Activated CD8-positive, alpha-beta T cell treated with anti-CD3 and anti-CD28 coated beads, Interleukin-2, amount 10 ng/mL, durations not matched to agents 7 days and 5 days (primary cell): ENCODE measurements around the gene LAD1. TPM values are rescaled to one million over a fixed set of nuclear protein-coding genes. Genes with fewer than 3 reads are reported as not detected.

ENCODE experiments used
- ATAC-seq: fragments of 150-1000 bp; cut with Tn5 transposase; one replicate; pipeline ENCODE4 v1.10.0; 2021; ENCODE audit warnings: moderate library complexity
- CTCF ChIA-PET: fragments of 350-600 bp; sonication (Branson Sonifier 250); formaldehyde crosslinking; loops from one replicate; lab custom pipeline; 2021; ENCODE audit warnings: antibody characterized with exemption; lab: Charles Lee
- POLR2A ChIA-PET: fragments of 350-600 bp; sonication (Branson Sonifier 250); formaldehyde crosslinking; loops from one replicate; lab custom pipeline; 2021; ENCODE audit warnings: antibody characterized with exemption; lab: Charles Lee
- DNase-seq: peaks from one replicate; pipeline ENCODE4 v3.0.0-alpha.2; 2020
- H3K27ac Mint-ChIP-seq: one replicate; pipeline ENCODE4 v1.8.0; 2021; ENCODE audit warnings: mild to moderate bottlenecking, mixed read lengths
- H3K27me3 Mint-ChIP-seq: one replicate; pipeline ENCODE4 v1.8.0; 2021; ENCODE audit warnings: low read depth, mixed read lengths
- H3K36me3 Mint-ChIP-seq: one replicate; pipeline ENCODE4 v1.8.0; 2021; ENCODE audit warnings: low read depth, mixed read lengths
- H3K4me1 Mint-ChIP-seq: one replicate; pipeline ENCODE4 v1.8.0; 2021; ENCODE audit warnings: low read depth, mixed read lengths
- H3K4me3 Mint-ChIP-seq: one replicate; pipeline ENCODE4 v1.8.0; 2021; ENCODE audit warnings: mild to moderate bottlenecking, mixed read lengths
- H3K9me3 Mint-ChIP-seq: one replicate; pipeline ENCODE4 v1.8.0; 2022; ENCODE audit warnings: mixed read lengths; ENCODE audit not compliant: insufficient read depth
- total RNA-seq, 2 experiments: library from RNA; stranded (reverse); gene quantifications; one replicate each; pipeline ENCODE4 v1.2.3, GENCODE V29; 2021

The LAD1 gene
- total RNA-seq, 2 experiments from 2014 or later, result not detected

DNA sequence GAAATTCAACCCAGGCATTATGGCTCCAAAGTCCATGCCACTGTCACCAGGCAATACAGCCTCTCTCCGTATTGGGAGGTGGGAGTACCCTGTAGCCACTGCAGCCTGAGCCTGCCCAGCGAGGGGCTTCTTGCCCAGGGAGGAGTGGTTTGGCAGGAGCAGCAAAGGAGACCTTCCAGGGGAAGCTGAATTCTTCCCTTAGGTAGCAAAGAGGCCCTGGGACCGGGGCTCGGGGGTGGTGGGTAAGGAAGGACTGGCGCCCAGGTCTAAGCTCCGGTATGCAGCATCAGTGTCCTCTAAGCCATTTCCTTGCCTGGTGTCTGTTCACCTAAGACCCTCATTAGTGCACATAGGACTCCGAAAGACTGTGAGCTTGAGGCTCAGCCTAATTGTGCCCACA, 38.6 kb downstream of the LAD1 start:
- H3K36me3 Mint-ChIP-seq, result no peaks in the 10 kb centered on the region
- CTCF ChIA-PET, result interaction anchor here (0.6 to 2.0 kb wide), 5 partner anchors 15 to 738 kb away, joined by 3 to 9 read pairs (median 3); no protein-coding TSS in a partner anchor
- H3K4me1 Mint-ChIP-seq, result no peaks in the 10 kb centered on the region
- POLR2A ChIA-PET, result no interaction called here
- H3K27ac Mint-ChIP-seq, result no peak overlapping the region
- DNase-seq (no peak), ATAC-seq (no peak)
- H3K27me3 Mint-ChIP-seq, result peaks cover 4% of the 10 kb centered on the region
- no peak overlapping the region for H3K4me3 Mint-ChIP-seq
- no peaks in the 10 kb centered on the region for H3K9me3 Mint-ChIP-seq

DNA sequence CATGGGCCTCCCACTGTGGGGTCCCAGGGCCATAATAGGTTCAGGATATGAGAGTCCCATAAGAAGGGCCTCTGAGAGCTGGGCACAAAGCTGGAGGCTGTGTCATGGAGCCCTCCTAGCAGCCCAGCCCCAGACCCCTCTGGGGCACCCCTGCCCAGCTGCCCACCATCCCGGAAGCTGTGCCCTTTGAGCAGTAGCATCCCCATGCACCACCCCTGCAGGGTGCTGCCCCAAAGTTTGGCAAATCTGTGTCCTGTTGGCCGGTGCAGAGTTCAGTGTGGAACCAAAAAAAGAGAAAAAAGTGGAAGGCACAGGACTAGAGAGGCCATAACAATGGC, 39.3 kb downstream of the LAD1 start:
- H3K27ac Mint-ChIP-seq, result no peak overlapping the region
- ATAC-seq, result no peak
- POLR2A ChIA-PET, result interaction anchor here (0.5 kb wide), 1 partner anchor 35 kb away, joined by 3 read pairs; no protein-coding TSS in a partner anchor

DNA sequence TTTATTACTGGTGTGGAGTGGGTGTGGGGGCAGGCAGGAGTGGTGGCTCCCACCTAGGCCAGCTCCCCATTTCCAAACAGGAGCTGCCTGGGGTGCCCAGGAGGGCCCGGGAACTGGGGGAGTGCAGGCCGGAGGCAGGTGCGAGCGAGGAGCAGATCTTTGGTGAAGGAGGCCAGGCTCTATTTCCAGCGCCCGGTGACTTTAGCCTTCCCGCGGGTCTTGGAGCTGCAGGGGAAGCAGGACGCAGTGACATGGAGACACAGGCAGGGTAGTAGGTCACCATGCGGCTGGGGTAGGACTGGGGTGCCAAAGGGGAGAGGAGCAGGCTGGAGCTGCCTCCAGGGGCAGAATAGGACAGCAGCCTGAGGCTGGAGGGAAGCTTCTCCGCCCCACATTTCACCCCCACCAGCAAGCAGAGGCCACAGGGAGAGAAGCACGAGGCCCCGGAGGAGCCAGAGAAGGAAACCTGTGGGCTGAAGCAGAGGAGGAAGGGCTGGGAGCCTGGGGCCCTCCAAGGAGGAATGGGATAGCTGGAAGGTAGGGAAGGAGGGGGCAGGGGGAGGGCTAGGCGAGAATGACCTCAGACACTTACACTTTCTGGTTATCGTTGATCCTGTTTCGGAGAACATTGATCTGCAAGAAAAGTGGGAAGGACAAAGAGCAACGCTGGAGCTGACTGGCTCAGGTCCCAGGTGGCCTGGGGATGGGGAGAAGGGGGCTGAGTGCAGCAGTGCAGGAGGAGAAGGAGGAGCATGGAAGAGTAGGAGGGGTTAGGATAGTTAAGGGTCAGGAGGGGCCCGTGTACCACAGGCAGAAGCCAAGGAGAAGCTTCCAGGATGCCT, 39.9 kb downstream of the LAD1 start:
- ATAC-seq (no peak), DNase-seq (no peak)
- ChIA-PET POLR2A (interaction anchor here (0.5 kb wide), 1 partner anchor 36 kb away, joined by 3 read pairs; no protein-coding TSS in a partner anchor), CTCF (interaction anchor here (0.7 to 2.0 kb wide), 2 partner anchors 76 to 105 kb away, joined by 3 to 9 read pairs; no protein-coding TSS in a partner anchor)
- Mint-ChIP-seq H3K36me3 (no peaks in the 10 kb centered on the region), H3K4me3 (no peak overlapping the region), H3K27ac (no peak overlapping the region), H3K27me3 (peaks cover 4% of the 10 kb centered on the region), H3K9me3 (no peaks in the 10 kb centered on the region), H3K4me1 (no peaks in the 10 kb centered on the region)

More for the DNA sequence above, 39.3 kb downstream of the LAD1 start:
- no peaks in the 10 kb centered on the region for H3K9me3 Mint-ChIP-seq
- H3K36me3 Mint-ChIP-seq, result no peaks in the 10 kb centered on the region
- no peaks in the 10 kb centered on the region for H3K4me1 Mint-ChIP-seq
- H3K4me3 Mint-ChIP-seq, result no peak overlapping the region
- DNase-seq, result no peak
- peaks cover 4% of the 10 kb centered on the region for H3K27me3 Mint-ChIP-seq
- CTCF ChIA-PET, result interaction anchor here (1.2 to 2.0 kb wide), 2 partner anchors 26 to 105 kb away, joined by 3 to 9 read pairs; no protein-coding TSS in a partner anchor

DNA sequence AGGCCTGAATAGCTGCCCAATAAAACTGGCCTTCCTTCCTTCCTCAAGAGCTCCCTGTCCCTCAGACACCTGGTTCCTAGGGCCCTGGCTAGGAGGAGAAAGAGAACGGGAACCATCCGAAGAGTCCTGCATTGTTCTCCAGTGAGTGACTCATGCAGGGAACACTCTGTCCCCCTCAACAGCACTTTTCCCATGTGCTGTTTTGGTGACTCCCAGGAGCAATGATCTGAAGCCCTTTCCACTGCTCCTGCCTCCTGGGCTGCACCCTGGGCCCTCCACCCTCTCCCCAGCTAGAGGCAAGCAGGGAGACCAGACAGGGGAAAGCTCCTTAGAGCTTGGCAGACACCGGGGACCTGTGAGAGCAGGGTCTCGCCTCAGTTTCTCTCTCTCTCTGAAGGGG, 40.5 kb downstream of the LAD1 start:
- Mint-ChIP-seq H3K9me3 (no peaks in the 10 kb centered on the region), H3K36me3 (no peaks in the 10 kb centered on the region), H3K27ac (no peak overlapping the region), H3K4me1 (no peaks in the 10 kb centered on the region), H3K27me3 (peaks cover 4% of the 10 kb centered on the region), H3K4me3 (no peak overlapping the region)
- DNase-seq, result no peak
- POLR2A ChIA-PET, result no interaction called here
- CTCF ChIA-PET, result interaction anchor here (0.7 kb wide), 2 partner anchors 76 to 104 kb away, joined by 3 read pairs; no protein-coding TSS in a partner anchor
- ATAC-seq, result no peak

GRCh38 chr1:201357636-201358348, 41.3 kb downstream of the LAD1 start:
- H3K4me3 Mint-ChIP-seq, result no peak overlapping the region
- no peaks in the 10 kb centered on the region for H3K36me3 Mint-ChIP-seq
- ChIA-PET CTCF (interaction anchor here (0.7 kb wide), 1 partner anchor 104 kb away, joined by 3 read pairs; no protein-coding TSS in a partner anchor), POLR2A (no interaction called here)
- DNase-seq (no peak), ATAC-seq (no peak)
- no peaks in the 10 kb centered on the region for H3K4me1 Mint-ChIP-seq
- no peaks in the 10 kb centered on the region for H3K9me3 Mint-ChIP-seq
- no peak overlapping the region for H3K27ac Mint-ChIP-seq
- peaks cover 4% of the 10 kb centered on the region for H3K27me3 Mint-ChIP-seq

DNA sequence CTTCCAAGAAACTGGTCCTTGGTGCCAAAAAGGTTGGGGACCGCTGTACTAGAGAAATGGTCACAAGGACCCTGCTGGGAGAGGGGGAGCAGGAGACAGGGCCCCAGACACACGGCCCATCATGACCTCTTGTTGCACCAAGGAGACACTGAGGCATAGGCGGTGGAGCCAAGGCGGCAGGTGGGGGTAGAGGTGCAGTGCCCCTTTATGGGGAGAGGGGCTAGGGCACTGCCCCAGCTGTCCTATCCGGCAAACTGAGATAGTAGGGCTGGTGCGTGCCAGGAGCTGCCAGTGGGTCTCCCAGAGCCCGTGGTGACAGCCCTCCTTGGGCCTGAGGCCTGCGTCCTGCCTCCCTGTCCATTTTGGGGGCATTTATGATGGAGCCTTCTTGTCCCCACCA, 41.9 kb downstream of the LAD1 start:
- CTCF ChIA-PET, result no interaction called here
- Mint-ChIP-seq H3K27me3 (peaks cover under 1% of the 10 kb centered on the region), H3K9me3 (no peaks in the 10 kb centered on the region), H3K4me3 (no peak overlapping the region), H3K36me3 (no peaks in the 10 kb centered on the region), H3K27ac (no peak overlapping the region), H3K4me1 (no peaks in the 10 kb centered on the region)
- POLR2A ChIA-PET, result no interaction called here
- no peak for ATAC-seq
- DNase-seq, result no peak

GRCh38 chr1:201356701-201357100, 42.4 kb downstream of the LAD1 start:
- Mint-ChIP-seq H3K36me3 (no peaks in the 10 kb centered on the region), H3K27me3 (no peaks in the 10 kb centered on the region), H3K9me3 (no peaks in the 10 kb centered on the region), H3K4me3 (no peak overlapping the region), H3K4me1 (no peaks in the 10 kb centered on the region), H3K27ac (no peak overlapping the region)
- ChIA-PET CTCF (no interaction called here), POLR2A (no interaction called here)
- no peak for DNase-seq
- ATAC-seq, result no peak

DNA sequence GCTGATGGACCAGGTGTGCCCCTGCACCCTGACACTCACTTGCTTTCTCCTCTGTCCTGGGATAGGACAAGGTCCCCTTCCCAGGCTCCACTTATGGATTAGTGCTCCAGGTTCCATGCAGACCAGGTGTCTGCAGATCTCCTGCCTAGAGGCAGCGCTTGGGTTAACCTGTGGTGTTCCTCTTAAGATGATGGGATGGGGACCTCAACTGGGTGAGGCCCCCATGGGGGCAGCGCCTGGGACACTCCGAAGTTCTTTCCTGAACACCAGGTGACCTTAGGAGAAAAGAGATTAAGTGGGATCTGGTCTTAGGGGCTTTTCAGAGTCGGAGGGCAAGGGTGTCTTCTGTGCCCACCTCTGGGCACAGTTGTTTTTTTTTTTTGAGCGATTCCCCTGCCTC, 42.9 kb downstream of the LAD1 start:
- Mint-ChIP-seq H3K27ac (no peak overlapping the region), H3K4me3 (no peak overlapping the region), H3K9me3 (no peaks in the 10 kb centered on the region), H3K4me1 (no peaks in the 10 kb centered on the region), H3K36me3 (no peaks in the 10 kb centered on the region), H3K27me3 (peaks cover 2% of the 10 kb centered on the region)
- no peak for DNase-seq
- ChIA-PET CTCF (no interaction called here), POLR2A (no interaction called here)
- no peak for ATAC-seq

DNA sequence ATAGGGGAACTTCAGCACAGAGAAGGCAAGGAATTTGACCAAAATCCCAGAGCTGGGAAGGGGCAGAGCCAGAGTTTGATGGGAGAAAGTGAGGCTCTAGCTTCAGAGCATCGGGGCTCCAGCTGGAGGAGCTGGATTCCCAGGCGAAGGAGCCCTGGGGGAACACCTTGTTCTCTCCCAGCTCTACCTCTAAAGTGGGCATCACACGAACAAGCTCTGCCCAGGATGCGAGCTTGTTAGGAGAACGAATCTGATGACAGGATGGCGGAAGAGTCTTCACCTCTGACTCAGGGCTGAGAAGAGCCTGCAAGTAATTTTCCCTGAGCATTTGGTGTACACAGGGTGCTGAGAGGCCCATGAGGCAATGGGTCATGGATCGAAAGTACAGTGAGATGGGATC, 43.7 kb downstream of the LAD1 start:
- H3K9me3 Mint-ChIP-seq, result no peaks in the 10 kb centered on the region
- H3K27me3 Mint-ChIP-seq, result peaks cover 6% of the 10 kb centered on the region
- no peaks in the 10 kb centered on the region for H3K36me3 Mint-ChIP-seq
- ATAC-seq, result no peak
- POLR2A ChIA-PET, result no interaction called here
- no peak overlapping the region for H3K4me3 Mint-ChIP-seq
- H3K4me1 Mint-ChIP-seq, result no peaks in the 10 kb centered on the region
- CTCF ChIA-PET, result no interaction called here
- DNase-seq, result no peak
- no peak overlapping the region for H3K27ac Mint-ChIP-seq

- Mint-ChIP-seq H3K36me3 (no peaks in the 10 kb centered on the region), H3K4me3 (no peak overlapping the region), H3K27ac (no peak overlapping the region), H3K27me3 (peaks cover 6% of the 10 kb centered on the region), H3K4me1 (no peaks in the 10 kb centered on the region), H3K9me3 (no peaks in the 10 kb centered on the region)
- CTCF ChIA-PET, result no interaction called here
- no peak for DNase-seq
- POLR2A ChIA-PET, result no interaction called here
- no peak for ATAC-seq
Measured at GRCh38 chr1:201354901-201355295, 44.2 kb downstream of the LAD1 start.

GRCh38 chr1:201354151-201354900, 44.8 kb downstream of the LAD1 start:
- H3K4me3 Mint-ChIP-seq, result no peak overlapping the region
- no peaks in the 10 kb centered on the region for H3K4me1 Mint-ChIP-seq
- ChIA-PET CTCF (no interaction called here), POLR2A (no interaction called here)
- H3K27me3 Mint-ChIP-seq, result peaks cover 6% of the 10 kb centered on the region
- ATAC-seq (no peak), DNase-seq (no peak)
- H3K36me3 Mint-ChIP-seq, result no peaks in the 10 kb centered on the region
- no peaks in the 10 kb centered on the region for H3K9me3 Mint-ChIP-seq
- no peak overlapping the region for H3K27ac Mint-ChIP-seq
